Kidney (tissue), 14 donors: ENCODE results near the gene SLC66A1. TPM values are rescaled to one million over a fixed set of nuclear protein-coding genes. Genes with fewer than 3 reads are reported as not detected.
A peak's percentile ranks its signal among the peaks of the same experiment; 100 is the strongest.
"Not testable (repeated sequence)": the region's sequence is repeated elsewhere in the genome, so short reads cannot be mapped to it uniquely, and the experiment has no call there.

Source experiments
- DNase-seq, 5 donors: peaks; one replicate each; pipeline ENCODE4 v3.0.0-alpha.2; 2013 to 2020
- FAIRE-seq: peaks from 2 replicates; lab custom pipeline; 2012; peaks lifted over from hg19 to GRCh38; lab: Jason Lieb, UNC
- H3K27ac ChIP-seq, 2 donors: one replicate each; pipeline ENCODE4 v1.7.0; 2013; ENCODE audit warnings: low read depth in 2 of 2, low read length in 2 of 2, inconsistent platforms in 1 of 2
- H3K27me3 ChIP-seq: one replicate; pipeline ENCODE4 v1.7.1; 2013; ENCODE audit warnings: low read length, inconsistent platforms; ENCODE audit not compliant: control insufficient read depth, insufficient read depth
- H3K36me3 ChIP-seq, 3 donors: one replicate each; pipeline versions ENCODE4 v1.7.0 to v1.7.1; 2013; ENCODE audit warnings: low read length in 3 of 3, control low read depth in 1 of 3, inconsistent platforms in 1 of 3; ENCODE audit not compliant: insufficient read depth in 3 of 3, control insufficient read depth in 2 of 3
- H3K4me1 ChIP-seq, 3 donors: one replicate each; pipeline versions ENCODE4 v1.7.0 to v1.7.1; 2013; ENCODE audit warnings: low read length in 3 of 3, inconsistent platforms in 1 of 3, low read depth in 1 of 3; ENCODE audit not compliant: control insufficient read depth in 2 of 3, insufficient read depth in 2 of 3
- H3K4me3 ChIP-seq, 3 donors: one replicate each; pipeline versions ENCODE4 v1.7.0 to v1.8.1; 2013; ENCODE audit warnings: low read length in 3 of 3, control low read depth in 1 of 3, inconsistent platforms in 1 of 3
- H3K9ac ChIP-seq, 3 donors: one replicate each; pipeline versions ENCODE4 v1.7.0 to v1.7.1; 2013; ENCODE audit warnings: low read length in 3 of 3, control low read depth in 1 of 3, inconsistent platforms in 1 of 3
- H3K9me3 ChIP-seq, 3 donors: one replicate each; pipeline versions ENCODE4 v1.7.0 to v1.7.1; 2013; ENCODE audit warnings: low read length in 3 of 3, control low read depth in 1 of 3, inconsistent platforms in 1 of 3; ENCODE audit not compliant: control insufficient read depth in 2 of 3, insufficient read depth in 1 of 3
- CTCF ChIP-seq: IDR thresholded peaks from 3 replicates; pipeline ENCODE4 v1.5.1; 2012; ENCODE audit warnings: mild to moderate bottlenecking, moderate library complexity, borderline replicate concordance; ENCODE audit not compliant: insufficient read depth; ENCODE audit errors: extremely low read depth
- intact Hi-C: fragments of 100-400 bp; cut with DNase I; formaldehyde crosslinking; loops from one replicate; pipeline ENCODE4 v1.11.1; 2022
- polyA plus RNA-seq: library from polyadenylated mRNA; stranded (reverse); fragments of 350-450 nt; fragmentation: Illumina TruSeq; extraction: RNeasy Lipid Tissue Mini Kit (QIAGEN cat#74804); gene quantifications from one replicate; pipeline ENCODE4 v1.2.3, GENCODE V29; 2014; ENCODE audit warnings: low read depth, low replicate concordance; ENCODE audit not compliant: insufficient read depth
- total RNA-seq: library from RNA; stranded (reverse); fragmentation: NEBNext Ultra II Directional; extraction: Animal tissue kit (Norgen Biotek cat#: 25700); gene quantifications from one replicate; pipeline ENCODE4 v1.2.1, GENCODE V29; 2021
- donor health status: control.
- donor health status: control.
- donor health status: control.
- donor health status: control.
- donor health status: control.
- donor health status: DM: yes; HTN: yes; CAD: no.
- donor health status: Normal renal cell carcinoma (clear cell type).

Gene SLC66A1
- total and polyA plus RNA-seq, 2 donors from 2014 or later, result 12.2 to 14.7 TPM

DNA sequence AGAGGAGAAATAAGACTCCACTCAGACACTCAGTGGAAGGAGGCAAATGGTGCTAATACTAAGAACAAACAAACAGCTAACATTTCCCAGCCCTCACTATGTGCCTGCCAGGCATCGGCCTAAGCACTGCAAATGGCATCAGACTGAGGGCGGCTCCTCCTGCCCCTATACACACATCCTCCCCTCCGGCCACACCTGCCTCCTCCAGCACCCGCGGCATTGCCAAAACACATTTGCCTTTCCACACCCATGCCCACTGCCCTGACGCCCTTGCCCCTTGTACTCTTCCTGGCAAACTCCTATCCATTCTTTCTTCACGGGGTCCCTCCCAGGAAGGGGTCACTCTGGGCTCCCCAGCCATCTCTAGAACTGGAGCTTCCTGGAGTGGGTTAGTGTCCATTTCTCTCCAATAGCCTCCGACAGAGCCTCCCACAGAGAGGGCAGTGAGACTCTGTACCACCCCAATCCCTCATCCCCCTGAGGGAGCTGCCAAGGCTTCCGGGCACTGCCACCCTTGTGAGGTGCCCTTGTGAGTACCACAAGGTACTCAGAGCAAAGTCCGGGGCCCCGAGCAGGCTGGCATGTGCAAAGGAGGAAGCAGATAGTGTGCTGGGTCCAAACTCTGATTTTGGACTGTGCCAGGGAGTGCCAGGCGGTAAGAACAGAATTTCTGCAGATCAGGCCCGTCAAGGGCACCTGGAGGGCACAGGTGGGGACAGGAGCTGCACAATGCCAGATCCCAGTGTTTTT lies 24.5 kb upstream of the SLC66A1 start:
- peaks cover 0 to 5% (median 3%) of the 10 kb centered on the region in 3 donors for H3K36me3 ChIP-seq
- H3K27me3 ChIP-seq, result no peaks in the 10 kb centered on the region
- no peak for TF ChIP-seq CTCF
- peak overlapping the region in 1 of 3 donors; percentile 65 for H3K9ac ChIP-seq
- H3K4me1 ChIP-seq, result peaks cover 0 to 4% (median 3%) of the 10 kb centered on the region in 3 donors
- H3K27ac ChIP-seq, result peak overlapping the region; percentile 40 to 81
- DNase-seq (no peak), FAIRE-seq (no peak)
- peak overlapping the region in 2 of 3 donors; percentile 62 to 67 for H3K4me3 ChIP-seq
- intact Hi-C loops, result no loop called here
- H3K9me3 ChIP-seq, result no peaks in the 10 kb centered on the region

DNA sequence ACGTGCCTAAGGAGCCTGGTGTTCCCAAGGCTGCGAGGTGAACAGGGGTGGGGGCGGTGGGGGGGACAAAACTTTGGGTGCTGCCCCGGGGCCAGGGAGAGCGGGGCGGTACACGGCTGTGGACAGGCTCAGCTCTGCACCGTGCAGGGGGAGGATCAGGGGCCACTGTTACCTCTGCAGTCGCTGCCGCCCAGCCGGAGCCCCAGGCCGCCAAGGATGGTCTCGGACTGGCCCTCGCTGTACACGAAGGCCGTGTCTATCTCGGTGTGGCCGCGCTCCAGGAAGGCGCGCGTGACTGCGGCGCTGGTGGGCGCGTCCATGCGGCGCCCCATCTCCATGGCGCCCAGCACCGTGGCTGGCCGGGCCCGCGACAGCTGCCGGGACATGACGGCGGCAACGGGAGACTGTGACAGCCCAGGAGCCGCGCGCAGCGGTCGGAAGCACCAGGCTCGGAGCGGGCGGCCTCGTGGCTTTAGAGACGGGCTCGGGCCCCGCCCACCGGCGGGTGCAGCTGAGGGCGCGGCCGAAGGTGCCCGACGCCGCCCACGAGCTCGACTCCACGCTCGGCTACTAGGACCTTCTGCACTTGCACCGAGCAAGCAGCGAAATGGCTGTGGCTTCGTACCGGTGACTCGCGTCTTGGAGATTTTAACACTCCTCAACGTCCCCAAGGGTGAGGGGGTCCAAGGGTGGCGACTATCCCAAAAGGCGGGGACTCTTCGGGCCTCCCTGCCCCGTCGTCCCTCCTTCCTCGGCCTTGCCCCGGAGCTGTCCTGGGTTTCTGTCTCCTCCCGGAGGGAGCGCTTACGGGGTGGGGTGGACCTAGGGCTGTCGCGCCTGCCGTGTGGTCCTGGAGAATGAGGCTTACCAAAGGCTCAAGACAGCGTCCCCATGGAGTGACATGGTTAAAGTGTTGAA lies 23.5 kb upstream of the SLC66A1 start, which contains the start of gene AKR7A3:
Gene AKR7A3 (minus strand): TSS at position 447 of the 918 bp plus-strand sequence. CDS start 61 bp downstream, at position 386.
- H3K36me3 ChIP-seq, H3K9me3 ChIP-seq, intact Hi-C loops, H3K27me3 ChIP-seq, FAIRE-seq, H3K4me1 ChIP-seq: not testable (repeated sequence)
- H3K27ac ChIP-seq, result peak within 1 kb of the TSS; percentile 70 to 81
- H3K9ac ChIP-seq, result peak within 1 kb of the TSS in 2 of 3 donors; percentile 41 to 65
- DNase-seq, result peak; percentile 43 to 81 (median 60)
- peak within 1 kb of the TSS in 2 of 3 donors; percentile 62 to 78 for H3K4me3 ChIP-seq

DNA sequence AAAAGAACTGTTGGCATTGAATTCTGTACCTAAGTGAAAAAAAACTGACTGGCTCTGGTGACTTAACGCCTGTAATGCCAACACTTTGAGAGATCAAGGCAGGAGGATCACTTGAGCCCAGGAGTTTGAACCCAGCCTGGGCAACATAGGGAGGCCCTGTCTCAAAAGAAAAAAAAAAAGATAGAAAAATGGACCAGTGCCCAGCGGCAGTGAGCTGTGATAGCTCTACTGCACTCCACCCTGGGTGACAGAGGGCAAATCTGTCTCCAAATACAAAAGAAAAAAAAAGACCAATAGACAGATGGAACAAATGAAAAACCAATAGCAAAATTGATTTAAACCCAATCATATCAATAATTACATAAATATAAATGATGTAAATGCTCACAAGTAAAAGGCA lies 22.9 kb upstream of the SLC66A1 start:
- FAIRE-seq, result no peak
- Histone ChIP-seq H3K4me3 (peak overlapping the region in 2 of 3 donors; percentile 62 to 78), H3K9ac (peak overlapping the region in 1 of 3 donors; percentile 56), H3K9me3 (peaks cover 0 to under 1% (median under 1%) of the 10 kb centered on the region in 3 donors), H3K27ac (peak overlapping the region; percentile 67 to 70), H3K36me3 (no peaks in the 10 kb centered on the region), H3K27me3 (no peaks in the 10 kb centered on the region), H3K4me1 (peaks cover 0 to 4% (median 3%) of the 10 kb centered on the region in 3 donors)
- intact Hi-C loops, result no loop called here
- no peak for DNase-seq
- TF ChIP-seq CTCF, result no peak
